MM.1S (cell line): Measurements from ENCODE around the gene FAM120A.

Experiments used
- CTCF ChIP-seq: fragments of 300-600 bp; sonication (generic); IDR thresholded peaks from 2 replicates; pipeline ENCODE4 v1.5.1; 2016; ENCODE audit warnings: antibody characterized with exemption, low read length, mixed read lengths
- EZH2 ChIP-seq: fragments of 300-600 bp; sonication (generic); optimal IDR thresholded peaks from 2 replicates; pipeline ENCODE3; 2017; ENCODE audit warnings: low read depth, mild to moderate bottlenecking, antibody characterized with exemption, low read length, mixed read lengths
- EZH2phosphoT487 ChIP-seq: fragments of 300-600 bp; sonication (generic); IDR thresholded peaks from 2 replicates; pipeline ENCODE4 v1.6.1; 2018; ENCODE audit warnings: antibody characterized with exemption, low read length

GRCh38 chr9:93577078-93577974, 125.8 kb downstream of the FAM120A start:
- TF ChIP-seq CTCF (no peak), EZH2 (no peak), EZH2phosphoT487 (no peak)
